Panc1 (cell line): ENCODE measurements around the gene KCNQ2.

Experiments used
- CTCF ChIP-seq: fragments of 450-650 bp; IDR thresholded peaks from 2 replicates; pipeline ENCODE4 v1.5.1; 2017; ENCODE audit warnings: mild to moderate bottlenecking
- REST ChIP-seq, 2 experiments: IDR thresholded peaks; 2 replicates each; pipeline ENCODE4 v1.6.1; 2011 to 2012; ENCODE audit warnings: low read depth in 2 of 2, control low read depth in 1 of 2, low read length in 1 of 2, mild to moderate bottlenecking in 1 of 2, moderate library complexity in 1 of 2; ENCODE audit not compliant: insufficient read depth in 1 of 2

- TF ChIP-seq CTCF (no peak), REST (IDR thresholded peaks at IDR 0.05; ENCODE audit: insufficient read depth in 1 of 2, low read depth in 2 of 2, low read length in 1 of 2) (no peak)
Measured at GRCh38 chr20:63496596-63497120, 24.2 kb upstream of the KCNQ2 start.
